Endothelial cell of umbilical vein (primary cell): ENCODE measurements around the gene AKAP6. TPM values are rescaled to one million over a fixed set of nuclear protein-coding genes. Genes with fewer than 3 reads are reported as not detected.

Experiments used
- BruUV-seq: library from RNA; stranded (reverse); fragments of 400-500 nt; replicated peaks from 2 replicates; lab custom pipeline; 2021; lab: Mats Ljungman, UMichigan
- CTCF ChIA-PET: fragments of 300-600, 350-600 bp; sonication (Branson Sonifier 250); formaldehyde crosslinking; loops from one replicate; lab custom pipeline; 2021; ENCODE audit warnings: antibody characterized with exemption, inconsistent platforms; lab: Charles Lee
- POLR2A ChIA-PET: fragments of 300-600, 350-600 bp; sonication (Branson Sonifier 250); formaldehyde crosslinking; loops from one replicate; lab custom pipeline; 2021; ENCODE audit warnings: antibody characterized with exemption, inconsistent platforms; lab: Charles Lee
- DNase-seq: peaks from one replicate; pipeline ENCODE4 v3.0.0-alpha.2; 2011; ENCODE audit warnings: low read depth, low spot score
- FAIRE-seq: peaks from 2 replicates; lab custom pipeline; 2011; peaks lifted over from hg19 to GRCh38; lab: Jason Lieb, UNC
- H2AFZ ChIP-seq: 2 replicates; pipeline ENCODE4 v1.6.0; 2012; ENCODE audit warnings: low read depth, low read length, control low read depth, inconsistent platforms
- H3K27ac ChIP-seq: 2 replicates; pipeline ENCODE4 v1.5.1; 2011; ENCODE audit warnings: low read depth, mild to moderate bottlenecking, control low read depth, low read length, moderate library complexity; ENCODE audit not compliant: insufficient read depth
- H3K27me3 ChIP-seq, 2 experiments: 2 replicates each; pipeline versions ENCODE4 v1.6.0 to v1.6.1; 2011; ENCODE audit warnings: low read length in 2 of 2, mixed read lengths in 1 of 2; ENCODE audit not compliant: control insufficient read depth in 2 of 2, insufficient read depth in 2 of 2
- H3K36me3 ChIP-seq, 2 experiments: 2 replicates in 1 of 2; 3 replicates in 1 of 2; pipeline ENCODE4 v1.5.1; 2011; ENCODE audit warnings: low read length in 2 of 2, mild to moderate bottlenecking in 1 of 2, moderate library complexity in 1 of 2; ENCODE audit not compliant: control insufficient read depth in 2 of 2, insufficient read depth in 2 of 2; ENCODE audit errors: extremely low read depth in 1 of 2
- H3K4me1 ChIP-seq: 3 replicates; pipeline ENCODE4 v1.5.1; 2011; ENCODE audit warnings: mild to moderate bottlenecking, low read length; ENCODE audit not compliant: control insufficient read depth, insufficient read depth; ENCODE audit errors: extremely low read depth
- H3K4me2 ChIP-seq: 2 replicates; pipeline ENCODE4 v1.6.1; 2011; ENCODE audit warnings: low read length, control low read depth, mixed read lengths; ENCODE audit not compliant: insufficient read depth
- H3K4me3 ChIP-seq, 3 experiments: fragments of 200-600 bp in 1 of 3; sonication (generic), shearing (Covaris generic) in 1 of 3; replicated peaks in 1 of 3; 2 replicates each; pipeline ENCODE4 v1.5.1; 2011 to 2016; ENCODE audit warnings: control low read depth in 3 of 3, low read length in 3 of 3, mild to moderate bottlenecking in 2 of 3, inconsistent platforms in 1 of 3, low read depth in 1 of 3, moderate library complexity in 1 of 3; ENCODE audit not compliant: insufficient read depth in 1 of 3
- H3K79me2 ChIP-seq: 2 replicates; pipeline ENCODE4 v1.6.0; 2012; ENCODE audit warnings: low read length, inconsistent platforms; ENCODE audit not compliant: control insufficient read depth, insufficient read depth
- H3K9ac ChIP-seq: replicated peaks from 2 replicates; pipeline ENCODE3; 2011; ENCODE audit warnings: low read length, control low read depth; ENCODE audit not compliant: insufficient read depth; ENCODE audit errors: extremely low read depth
- H3K9me1 ChIP-seq: replicated peaks from 3 replicates; pipeline ENCODE4 v1.6.0; 2011; ENCODE audit warnings: mild to moderate bottlenecking, low read length; ENCODE audit not compliant: control insufficient read depth, insufficient read depth; ENCODE audit errors: extremely low read depth
- H3K9me3 ChIP-seq: replicated peaks from 2 replicates; pipeline ENCODE4 v1.5.1; 2012; ENCODE audit warnings: low read length, inconsistent platforms; ENCODE audit not compliant: control insufficient read depth, insufficient read depth
- H4K20me1 ChIP-seq: replicated peaks from 2 replicates; pipeline ENCODE3; 2011; ENCODE audit warnings: mild to moderate bottlenecking, low read length; ENCODE audit not compliant: control insufficient read depth, insufficient read depth; ENCODE audit errors: extremely low read depth
- EZH2 ChIP-seq: IDR thresholded peaks from 2 replicates; pipeline ENCODE4 v1.6.1; 2012; ENCODE audit warnings: borderline replicate concordance, low read depth, mild to moderate bottlenecking, moderate library complexity, low read length, inconsistent platforms; ENCODE audit not compliant: severe bottlenecking
- FOS ChIP-seq: IDR thresholded peaks from 2 replicates; pipeline ENCODE4 v1.6.1; 2011; ENCODE audit warnings: mild to moderate bottlenecking, low read length, moderate library complexity, borderline replicate concordance; ENCODE audit not compliant: insufficient read depth
- GATA2 ChIP-seq: IDR thresholded peaks from 2 replicates; pipeline ENCODE4 v1.7.0; 2011; ENCODE audit warnings: low read depth, mild to moderate bottlenecking, moderate library complexity, mixed read lengths, low read length; ENCODE audit not compliant: insufficient read length, insufficient read depth
- JUN ChIP-seq: IDR thresholded peaks from 2 replicates; pipeline ENCODE4 v1.6.1; 2011; ENCODE audit warnings: borderline replicate concordance, low read depth; ENCODE audit not compliant: insufficient read length, insufficient read depth
- MAX ChIP-seq: IDR thresholded peaks from 2 replicates; pipeline ENCODE4 v1.6.1; 2011; ENCODE audit not compliant: insufficient read depth, insufficient read length
- MYC ChIP-seq: IDR thresholded peaks from one replicate; pipeline ENCODE4 v1.6.1; 2011; ENCODE audit warnings: mild to moderate bottlenecking, low read depth, low read length
- POLR2A ChIP-seq: IDR thresholded peaks from 2 replicates; pipeline ENCODE4 v1.6.1; 2012; ENCODE audit warnings: low read depth, mild to moderate bottlenecking, control low read depth, low read length
- POLR2AphosphoS5 ChIP-seq: IDR thresholded peaks from 2 replicates; pipeline ENCODE4 v1.6.1; 2012; ENCODE audit warnings: low read depth, mild to moderate bottlenecking, control low read depth, low read length, moderate library complexity; ENCODE audit not compliant: insufficient read depth
- dilution Hi-C: fragments of 300-500 bp; cut with MboI; formaldehyde crosslinking; loops from one replicate; pipeline ENCODE4 v1.15.0; 2019; ENCODE audit warnings: low sequenced_read_pairs; ENCODE audit not compliant: extremely low pct_ligation_motif_present
- intact Hi-C: fragments of 100-400 bp; cut with micrococcal nuclease; formaldehyde crosslinking; loops from one replicate; pipeline ENCODE4 v1.10.0; 2022
- polyA plus RNA-seq, 4 experiments: library from polyadenylated mRNA; depleted of rRNA in 3 of 4; stranded (reverse) in 3 of 4; unstranded in 1 of 4; fragments of >200 nt; gene quantifications; 2 replicates each; pipeline versions ENCODE4 v1.2.1 to v1.2.3, GENCODE V29; 2011 to 2012; ENCODE audit warnings: missing spikeins in 1 of 4
- total RNA-seq: library from RNA; stranded (reverse); gene quantifications from 2 replicates; pipeline ENCODE4 v1.2.3, GENCODE V29; 2021
- TF ChIP-seq, protein P1 (sequence below), 2 donors: IDR thresholded peaks; 1 replicate in 1 of 2; 2 replicates in 1 of 2; pipeline ENCODE4 v1.5.1; 2011; ENCODE audit warnings: low read length in 2 of 2, mild to moderate bottlenecking in 2 of 2, moderate library complexity in 2 of 2, control low read depth in 1 of 2, inconsistent platforms in 1 of 2, low read depth in 1 of 2; ENCODE audit not compliant: insufficient read depth in 1 of 2; ENCODE audit errors: extremely low read depth in 1 of 2

AKAP6 gene
- total and polyA plus RNA-seq, 2 donors (not counting 3 experiments of a cell fraction or from before 2014, with no cell fraction given), result 0.03 to 0.49 TPM

DNA sequence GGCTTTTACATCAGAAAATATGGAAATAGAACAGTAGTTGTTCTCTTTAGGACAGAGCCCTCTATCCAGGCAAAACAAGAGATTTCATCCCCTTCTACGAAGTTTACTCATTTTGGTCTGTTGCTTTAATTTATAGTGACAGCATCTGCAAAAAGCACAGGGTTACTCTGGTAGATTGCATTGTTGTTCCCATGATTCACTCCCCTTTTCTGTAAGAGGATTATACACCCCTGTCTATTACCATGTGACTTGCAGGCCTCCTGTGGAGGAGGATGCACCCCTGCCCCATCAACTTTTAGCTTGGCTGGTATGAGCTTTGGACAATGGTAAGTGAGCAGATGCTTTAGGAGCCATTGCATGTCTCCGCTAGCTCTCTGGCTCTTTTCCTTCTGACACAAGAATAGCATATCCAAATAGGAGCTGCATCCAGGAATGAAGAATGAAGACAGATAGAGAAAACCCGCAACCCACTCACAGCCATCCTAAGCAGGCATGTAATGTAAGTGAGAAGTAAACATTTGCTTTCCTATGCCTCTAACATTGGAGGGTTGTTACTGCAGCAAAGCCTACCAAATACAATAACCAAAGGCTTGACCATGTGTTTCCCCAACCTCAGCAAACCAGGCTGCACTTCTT lies 304.2 kb downstream of the AKAP6 start:
- ChIA-PET CTCF (no interaction called here), POLR2A (no interaction called here)
- Histone ChIP-seq H3K9ac (no peak overlapping the region), H3K4me2 (no peak overlapping the region), H3K36me3 (no peaks in the 10 kb centered on the region), H3K27ac (no peak overlapping the region), H3K4me1 (no peaks in the 10 kb centered on the region), H4K20me1 (no peaks in the 10 kb centered on the region), H3K27me3 (peaks cover 0 to 3% of the 10 kb centered on the region in 2 experiments), H3K4me3 (no peak overlapping the region), H3K9me3 (no peaks in the 10 kb centered on the region), H2AFZ (no peak overlapping the region), H3K9me1 (no peaks in the 10 kb centered on the region), H3K79me2 (no peaks in the 10 kb centered on the region)
- DNase-seq (no peak), FAIRE-seq (no peak)
- BruUV-seq, result no TSS peak
- intact Hi-C loops (no loop called here), dilution Hi-C loops (no loop called here)
- TF ChIP-seq JUN (no peak), MAX (no peak), POLR2A (no peak), POLR2AphosphoS5 (no peak), GATA2 (no peak), EZH2 (no peak), MYC (no peak), FOS (no peak)
- TF ChIP-seq, protein P1, sequence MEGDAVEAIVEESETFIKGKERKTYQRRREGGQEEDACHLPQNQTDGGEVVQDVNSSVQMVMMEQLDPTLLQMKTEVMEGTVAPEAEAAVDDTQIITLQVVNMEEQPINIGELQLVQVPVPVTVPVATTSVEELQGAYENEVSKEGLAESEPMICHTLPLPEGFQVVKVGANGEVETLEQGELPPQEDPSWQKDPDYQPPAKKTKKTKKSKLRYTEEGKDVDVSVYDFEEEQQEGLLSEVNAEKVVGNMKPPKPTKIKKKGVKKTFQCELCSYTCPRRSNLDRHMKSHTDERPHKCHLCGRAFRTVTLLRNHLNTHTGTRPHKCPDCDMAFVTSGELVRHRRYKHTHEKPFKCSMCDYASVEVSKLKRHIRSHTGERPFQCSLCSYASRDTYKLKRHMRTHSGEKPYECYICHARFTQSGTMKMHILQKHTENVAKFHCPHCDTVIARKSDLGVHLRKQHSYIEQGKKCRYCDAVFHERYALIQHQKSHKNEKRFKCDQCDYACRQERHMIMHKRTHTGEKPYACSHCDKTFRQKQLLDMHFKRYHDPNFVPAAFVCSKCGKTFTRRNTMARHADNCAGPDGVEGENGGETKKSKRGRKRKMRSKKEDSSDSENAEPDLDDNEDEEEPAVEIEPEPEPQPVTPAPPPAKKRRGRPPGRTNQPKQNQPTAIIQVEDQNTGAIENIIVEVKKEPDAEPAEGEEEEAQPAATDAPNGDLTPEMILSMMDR (IDR thresholded peaks at IDR 0.05; ENCODE audit: extremely low read depth in 1 of 2, insufficient read depth in 1 of 2, low read depth in 1 of 2, low read length in 2 of 2), result no peak
